ENCODE measurements around the gene SLC12A7.

DNA sequence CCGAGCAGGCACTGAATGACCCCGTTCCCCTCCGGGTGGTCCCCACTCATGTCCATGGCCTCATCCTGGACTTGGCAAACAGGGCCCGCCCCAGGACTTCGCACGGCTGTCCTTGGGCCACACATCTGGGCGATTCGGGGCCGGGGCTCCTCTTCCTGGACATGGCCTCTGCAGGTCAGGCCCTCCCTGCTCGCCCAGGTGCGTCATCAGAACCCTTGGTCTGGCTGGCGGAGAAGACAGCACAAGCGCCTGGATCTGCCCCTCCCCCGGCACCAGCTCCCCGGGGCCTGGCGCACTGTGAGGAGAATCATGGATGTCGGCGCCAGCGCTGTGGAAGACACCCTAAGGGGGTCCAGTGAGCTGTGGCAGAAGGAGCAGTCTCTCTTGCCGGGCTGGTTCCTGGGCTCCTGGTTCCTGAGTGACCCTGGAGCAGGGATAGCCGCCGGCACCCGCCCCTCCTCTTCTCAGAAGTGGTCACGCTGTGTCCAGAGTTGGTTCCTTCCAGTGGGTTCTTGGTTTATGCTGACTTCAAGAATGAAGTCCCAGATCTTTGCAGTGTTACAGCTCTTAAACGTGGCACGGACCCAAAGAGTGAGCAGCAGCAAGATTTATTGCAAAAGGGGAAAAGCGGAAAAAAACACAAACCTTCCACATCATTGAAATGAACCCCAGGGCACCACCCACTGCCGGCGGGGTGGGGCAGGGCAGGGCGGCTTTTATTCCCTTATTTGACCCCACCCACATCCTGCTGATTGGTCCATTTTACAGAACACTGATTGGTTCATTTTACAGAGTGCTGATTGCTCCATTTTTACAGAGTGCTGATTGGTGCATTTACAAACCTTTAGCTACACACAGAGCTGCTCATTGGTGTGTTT is 25.9 kb upstream of the SLC12A7 start:
- TF ChIP-seq ZBTB21 (CRISPR knock-in tag; IDR thresholded peaks at IDR 0.05; ENCODE audit: borderline replicate concordance) (no peak), SOX15 (CRISPR knock-in tag; IDR thresholded peaks at IDR 0.05) (no peak), ELF4 (CRISPR knock-in tag; IDR thresholded peaks at IDR 0.05; ENCODE audit: low read depth) (no peak), TEAD4 (CRISPR knock-in tag; IDR thresholded peaks at IDR 0.05) (no peak), MXD4 (CRISPR knock-in tag; IDR thresholded peaks at IDR 0.05; ENCODE audit: borderline replicate concordance) (no peak)
- TF ChIP-seq, protein P1, sequence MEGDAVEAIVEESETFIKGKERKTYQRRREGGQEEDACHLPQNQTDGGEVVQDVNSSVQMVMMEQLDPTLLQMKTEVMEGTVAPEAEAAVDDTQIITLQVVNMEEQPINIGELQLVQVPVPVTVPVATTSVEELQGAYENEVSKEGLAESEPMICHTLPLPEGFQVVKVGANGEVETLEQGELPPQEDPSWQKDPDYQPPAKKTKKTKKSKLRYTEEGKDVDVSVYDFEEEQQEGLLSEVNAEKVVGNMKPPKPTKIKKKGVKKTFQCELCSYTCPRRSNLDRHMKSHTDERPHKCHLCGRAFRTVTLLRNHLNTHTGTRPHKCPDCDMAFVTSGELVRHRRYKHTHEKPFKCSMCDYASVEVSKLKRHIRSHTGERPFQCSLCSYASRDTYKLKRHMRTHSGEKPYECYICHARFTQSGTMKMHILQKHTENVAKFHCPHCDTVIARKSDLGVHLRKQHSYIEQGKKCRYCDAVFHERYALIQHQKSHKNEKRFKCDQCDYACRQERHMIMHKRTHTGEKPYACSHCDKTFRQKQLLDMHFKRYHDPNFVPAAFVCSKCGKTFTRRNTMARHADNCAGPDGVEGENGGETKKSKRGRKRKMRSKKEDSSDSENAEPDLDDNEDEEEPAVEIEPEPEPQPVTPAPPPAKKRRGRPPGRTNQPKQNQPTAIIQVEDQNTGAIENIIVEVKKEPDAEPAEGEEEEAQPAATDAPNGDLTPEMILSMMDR (IDR thresholded peaks at IDR 0.05) = no peak
- TF ChIP-seq, protein P2, sequence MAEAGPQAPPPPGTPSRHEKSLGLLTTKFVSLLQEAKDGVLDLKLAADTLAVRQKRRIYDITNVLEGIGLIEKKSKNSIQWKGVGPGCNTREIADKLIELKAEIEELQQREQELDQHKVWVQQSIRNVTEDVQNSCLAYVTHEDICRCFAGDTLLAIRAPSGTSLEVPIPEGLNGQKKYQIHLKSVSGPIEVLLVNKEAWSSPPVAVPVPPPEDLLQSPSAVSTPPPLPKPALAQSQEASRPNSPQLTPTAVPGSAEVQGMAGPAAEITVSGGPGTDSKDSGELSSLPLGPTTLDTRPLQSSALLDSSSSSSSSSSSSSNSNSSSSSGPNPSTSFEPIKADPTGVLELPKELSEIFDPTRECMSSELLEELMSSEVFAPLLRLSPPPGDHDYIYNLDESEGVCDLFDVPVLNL (CRISPR knock-in tag; IDR thresholded peaks at IDR 0.05; ENCODE audit: borderline replicate concordance, low read depth) = no peak
- TF ChIP-seq, protein P3, sequence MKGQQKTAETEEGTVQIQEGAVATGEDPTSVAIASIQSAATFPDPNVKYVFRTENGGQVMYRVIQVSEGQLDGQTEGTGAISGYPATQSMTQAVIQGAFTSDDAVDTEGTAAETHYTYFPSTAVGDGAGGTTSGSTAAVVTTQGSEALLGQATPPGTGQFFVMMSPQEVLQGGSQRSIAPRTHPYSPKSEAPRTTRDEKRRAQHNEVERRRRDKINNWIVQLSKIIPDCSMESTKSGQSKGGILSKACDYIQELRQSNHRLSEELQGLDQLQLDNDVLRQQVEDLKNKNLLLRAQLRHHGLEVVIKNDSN (CRISPR knock-in tag; IDR thresholded peaks at IDR 0.05) = no peak
